GM23338 (cell line): ENCODE results near the gene EHD4.

Experiments used
- CREB1 ChIP-seq: fragments of 250-450 bp; sonication (Bioruptor Pico); IDR thresholded peaks from 2 replicates; pipeline ENCODE4 v1.5.0; 2020; ENCODE audit warnings: low read depth, mild to moderate bottlenecking, moderate library complexity
- EZH2 ChIP-seq: fragments of 200-600 bp; sonication (generic); IDR thresholded peaks from one replicate; pipeline ENCODE4 v1.8.0; 2017; ENCODE audit warnings: antibody characterized with exemption, mild to moderate bottlenecking, low read depth; ENCODE audit not compliant: unreplicated experiment
- EZH2phosphoT487 ChIP-seq: fragments of 200-600 bp; sonication (generic); IDR thresholded peaks from one replicate; pipeline ENCODE4 v1.8.1; 2018; ENCODE audit warnings: antibody characterized with exemption; ENCODE audit not compliant: unreplicated experiment
- JUNB ChIP-seq: IDR thresholded peaks from one replicate; pipeline ENCODE4 v1.6.1; 2016; ENCODE audit warnings: antibody characterized with exemption; ENCODE audit not compliant: unreplicated experiment
- NANOG ChIP-seq: IDR thresholded peaks from 2 replicates; pipeline ENCODE4 v1.6.1; 2016; ENCODE audit warnings: antibody characterized with exemption, borderline replicate concordance
- POLR2AphosphoS5 ChIP-seq: IDR thresholded peaks from 2 replicates; pipeline ENCODE4 v1.6.1; 2016; ENCODE audit warnings: antibody characterized with exemption, low read depth
- TF ChIP-seq, protein P1 (sequence below), 2 experiments: fragments of 200-600 bp in 1 of 2; sonication (generic) in 1 of 2; conservative IDR thresholded peaks; 2 replicates each; pipeline versions ENCODE4 v1.5.1 to v1.6.1; 2016 to 2017; ENCODE audit warnings: antibody characterized with exemption in 2 of 2, low read depth in 2 of 2, mild to moderate bottlenecking in 2 of 2, moderate library complexity in 1 of 2
- TF ChIP-seq, protein P2 (sequence below): fragments of 250-450 bp; sonication (Bioruptor Pico); IDR thresholded peaks from 2 replicates; pipeline ENCODE4 v1.5.0; 2020; ENCODE audit warnings: mild to moderate bottlenecking, moderate library complexity
- TF ChIP-seq, protein P3 (sequence below): IDR thresholded peaks from one replicate; pipeline ENCODE4 v1.6.1; 2018; ENCODE audit warnings: antibody characterized with exemption; ENCODE audit not compliant: unreplicated experiment

- TF ChIP-seq, protein P1, sequence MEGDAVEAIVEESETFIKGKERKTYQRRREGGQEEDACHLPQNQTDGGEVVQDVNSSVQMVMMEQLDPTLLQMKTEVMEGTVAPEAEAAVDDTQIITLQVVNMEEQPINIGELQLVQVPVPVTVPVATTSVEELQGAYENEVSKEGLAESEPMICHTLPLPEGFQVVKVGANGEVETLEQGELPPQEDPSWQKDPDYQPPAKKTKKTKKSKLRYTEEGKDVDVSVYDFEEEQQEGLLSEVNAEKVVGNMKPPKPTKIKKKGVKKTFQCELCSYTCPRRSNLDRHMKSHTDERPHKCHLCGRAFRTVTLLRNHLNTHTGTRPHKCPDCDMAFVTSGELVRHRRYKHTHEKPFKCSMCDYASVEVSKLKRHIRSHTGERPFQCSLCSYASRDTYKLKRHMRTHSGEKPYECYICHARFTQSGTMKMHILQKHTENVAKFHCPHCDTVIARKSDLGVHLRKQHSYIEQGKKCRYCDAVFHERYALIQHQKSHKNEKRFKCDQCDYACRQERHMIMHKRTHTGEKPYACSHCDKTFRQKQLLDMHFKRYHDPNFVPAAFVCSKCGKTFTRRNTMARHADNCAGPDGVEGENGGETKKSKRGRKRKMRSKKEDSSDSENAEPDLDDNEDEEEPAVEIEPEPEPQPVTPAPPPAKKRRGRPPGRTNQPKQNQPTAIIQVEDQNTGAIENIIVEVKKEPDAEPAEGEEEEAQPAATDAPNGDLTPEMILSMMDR (conservative IDR thresholded peaks at IDR 0.05; ENCODE audit: low read depth in 2 of 2), result no peak
- TF ChIP-seq EZH2phosphoT487 (no peak), POLR2AphosphoS5 (no peak), JUNB (no peak), EZH2 (no peak), CREB1 (CRISPR knock-in tag) (no peak), NANOG (no peak)
- TF ChIP-seq, protein P2, sequence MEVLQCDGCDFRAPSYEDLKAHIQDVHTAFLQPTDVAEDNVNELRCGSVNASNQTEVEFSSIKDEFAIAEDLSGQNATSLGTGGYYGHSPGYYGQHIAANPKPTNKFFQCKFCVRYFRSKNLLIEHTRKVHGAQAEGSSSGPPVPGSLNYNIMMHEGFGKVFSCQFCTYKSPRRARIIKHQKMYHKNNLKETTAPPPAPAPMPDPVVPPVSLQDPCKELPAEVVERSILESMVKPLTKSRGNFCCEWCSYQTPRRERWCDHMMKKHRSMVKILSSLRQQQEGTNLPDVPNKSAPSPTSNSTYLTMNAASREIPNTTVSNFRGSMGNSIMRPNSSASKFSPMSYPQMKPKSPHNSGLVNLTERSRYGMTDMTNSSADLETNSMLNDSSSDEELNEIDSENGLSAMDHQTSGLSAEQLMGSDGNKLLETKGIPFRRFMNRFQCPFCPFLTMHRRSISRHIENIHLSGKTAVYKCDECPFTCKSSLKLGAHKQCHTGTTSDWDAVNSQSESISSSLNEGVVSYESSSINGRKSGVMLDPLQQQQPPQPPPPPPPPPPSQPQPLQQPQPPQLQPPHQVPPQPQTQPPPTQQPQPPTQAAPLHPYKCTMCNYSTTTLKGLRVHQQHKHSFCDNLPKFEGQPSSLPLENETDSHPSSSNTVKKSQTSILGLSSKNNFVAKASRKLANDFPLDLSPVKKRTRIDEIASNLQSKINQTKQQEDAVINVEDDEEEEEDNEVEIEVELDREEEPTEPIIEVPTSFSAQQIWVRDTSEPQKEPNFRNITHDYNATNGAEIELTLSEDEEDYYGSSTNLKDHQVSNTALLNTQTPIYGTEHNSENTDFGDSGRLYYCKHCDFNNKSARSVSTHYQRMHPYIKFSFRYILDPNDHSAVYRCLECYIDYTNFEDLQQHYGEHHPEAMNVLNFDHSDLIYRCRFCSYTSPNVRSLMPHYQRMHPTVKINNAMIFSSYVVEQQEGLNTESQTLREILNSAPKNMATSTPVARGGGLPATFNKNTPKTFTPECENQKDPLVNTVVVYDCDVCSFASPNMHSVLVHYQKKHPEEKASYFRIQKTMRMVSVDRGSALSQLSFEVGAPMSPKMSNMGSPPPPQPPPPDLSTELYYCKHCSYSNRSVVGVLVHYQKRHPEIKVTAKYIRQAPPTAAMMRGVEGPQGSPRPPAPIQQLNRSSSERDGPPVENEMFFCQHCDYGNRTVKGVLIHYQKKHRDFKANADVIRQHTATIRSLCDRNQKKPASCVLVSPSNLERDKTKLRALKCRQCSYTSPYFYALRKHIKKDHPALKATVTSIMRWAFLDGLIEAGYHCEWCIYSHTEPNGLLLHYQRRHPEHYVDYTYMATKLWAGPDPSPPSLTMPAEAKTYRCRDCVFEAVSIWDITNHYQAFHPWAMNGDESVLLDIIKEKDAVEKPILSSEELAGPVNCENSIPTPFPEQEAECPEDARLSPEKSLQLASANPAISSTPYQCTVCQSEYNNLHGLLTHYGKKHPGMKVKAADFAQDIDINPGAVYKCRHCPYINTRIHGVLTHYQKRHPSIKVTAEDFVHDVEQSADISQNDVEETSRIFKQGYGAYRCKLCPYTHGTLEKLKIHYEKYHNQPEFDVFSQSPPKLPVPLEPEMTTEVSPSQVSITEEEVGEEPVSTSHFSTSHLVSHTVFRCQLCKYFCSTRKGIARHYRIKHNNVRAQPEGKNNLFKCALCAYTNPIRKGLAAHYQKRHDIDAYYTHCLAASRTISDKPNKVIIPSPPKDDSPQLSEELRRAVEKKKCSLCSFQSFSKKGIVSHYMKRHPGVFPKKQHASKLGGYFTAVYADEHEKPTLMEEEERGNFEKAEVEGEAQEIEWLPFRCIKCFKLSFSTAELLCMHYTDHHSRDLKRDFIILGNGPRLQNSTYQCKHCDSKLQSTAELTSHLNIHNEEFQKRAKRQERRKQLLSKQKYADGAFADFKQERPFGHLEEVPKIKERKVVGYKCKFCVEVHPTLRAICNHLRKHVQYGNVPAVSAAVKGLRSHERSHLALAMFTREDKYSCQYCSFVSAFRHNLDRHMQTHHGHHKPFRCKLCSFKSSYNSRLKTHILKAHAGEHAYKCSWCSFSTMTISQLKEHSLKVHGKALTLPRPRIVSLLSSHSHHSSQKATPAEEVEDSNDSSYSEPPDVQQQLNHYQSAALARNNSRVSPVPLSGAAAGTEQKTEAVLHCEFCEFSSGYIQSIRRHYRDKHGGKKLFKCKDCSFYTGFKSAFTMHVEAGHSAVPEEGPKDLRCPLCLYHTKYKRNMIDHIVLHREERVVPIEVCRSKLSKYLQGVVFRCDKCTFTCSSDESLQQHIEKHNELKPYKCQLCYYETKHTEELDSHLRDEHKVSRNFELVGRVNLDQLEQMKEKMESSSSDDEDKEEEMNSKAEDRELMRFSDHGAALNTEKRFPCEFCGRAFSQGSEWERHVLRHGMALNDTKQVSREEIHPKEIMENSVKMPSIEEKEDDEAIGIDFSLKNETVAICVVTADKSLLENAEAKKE (CRISPR knock-in tag), result no peak
- TF ChIP-seq, protein P3, sequence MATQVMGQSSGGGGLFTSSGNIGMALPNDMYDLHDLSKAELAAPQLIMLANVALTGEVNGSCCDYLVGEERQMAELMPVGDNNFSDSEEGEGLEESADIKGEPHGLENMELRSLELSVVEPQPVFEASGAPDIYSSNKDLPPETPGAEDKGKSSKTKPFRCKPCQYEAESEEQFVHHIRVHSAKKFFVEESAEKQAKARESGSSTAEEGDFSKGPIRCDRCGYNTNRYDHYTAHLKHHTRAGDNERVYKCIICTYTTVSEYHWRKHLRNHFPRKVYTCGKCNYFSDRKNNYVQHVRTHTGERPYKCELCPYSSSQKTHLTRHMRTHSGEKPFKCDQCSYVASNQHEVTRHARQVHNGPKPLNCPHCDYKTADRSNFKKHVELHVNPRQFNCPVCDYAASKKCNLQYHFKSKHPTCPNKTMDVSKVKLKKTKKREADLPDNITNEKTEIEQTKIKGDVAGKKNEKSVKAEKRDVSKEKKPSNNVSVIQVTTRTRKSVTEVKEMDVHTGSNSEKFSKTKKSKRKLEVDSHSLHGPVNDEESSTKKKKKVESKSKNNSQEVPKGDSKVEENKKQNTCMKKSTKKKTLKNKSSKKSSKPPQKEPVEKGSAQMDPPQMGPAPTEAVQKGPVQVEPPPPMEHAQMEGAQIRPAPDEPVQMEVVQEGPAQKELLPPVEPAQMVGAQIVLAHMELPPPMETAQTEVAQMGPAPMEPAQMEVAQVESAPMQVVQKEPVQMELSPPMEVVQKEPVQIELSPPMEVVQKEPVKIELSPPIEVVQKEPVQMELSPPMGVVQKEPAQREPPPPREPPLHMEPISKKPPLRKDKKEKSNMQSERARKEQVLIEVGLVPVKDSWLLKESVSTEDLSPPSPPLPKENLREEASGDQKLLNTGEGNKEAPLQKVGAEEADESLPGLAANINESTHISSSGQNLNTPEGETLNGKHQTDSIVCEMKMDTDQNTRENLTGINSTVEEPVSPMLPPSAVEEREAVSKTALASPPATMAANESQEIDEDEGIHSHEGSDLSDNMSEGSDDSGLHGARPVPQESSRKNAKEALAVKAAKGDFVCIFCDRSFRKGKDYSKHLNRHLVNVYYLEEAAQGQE, result no peak
These were observed 106.1 kb downstream of the EHD4 start for GRCh38 chr15:41866263-41866703.
